IMR-90 (cell line): ENCODE data around the gene LMOD2.

Source experiments
- CHD1 ChIP-seq: IDR thresholded peaks from 2 replicates; pipeline ENCODE4 v1.6.1; 2012; ENCODE audit warnings: low read depth, low read length, improper control_type of control experiment
- CTCF ChIP-seq: conservative IDR thresholded peaks from 2 replicates; pipeline ENCODE4 v1.5.1; 2012; ENCODE audit warnings: mild to moderate bottlenecking, low read depth, low read length, improper control_type of control experiment

- TF ChIP-seq CHD1: no peak
- TF ChIP-seq CTCF: no peak
These were observed 45.8 kb upstream of the LMOD2 start for GRCh38 chr7:123609883-123610239.
